Mesendoderm (in vitro differentiated cells): ENCODE measurements around the gene MTFR2.

Source experiments
- DNase-seq: peaks from one replicate; pipeline ENCODE4 v3.0.0; 2013
- H2AK5ac ChIP-seq: 2 replicates; pipeline ENCODE4 v1.6.1; 2013; ENCODE audit warnings: low read length, inconsistent platforms
- H2BK120ac ChIP-seq: 2 replicates; pipeline ENCODE4 v1.6.1; 2013; ENCODE audit warnings: low read depth, mild to moderate bottlenecking, low read length, moderate library complexity, mixed read lengths
- H2BK15ac ChIP-seq: replicated peaks from 2 replicates; pipeline ENCODE4 v1.6.1; 2013; ENCODE audit warnings: low read depth, mild to moderate bottlenecking, moderate library complexity
- H2BK5ac ChIP-seq: 2 replicates; pipeline ENCODE4 v1.6.1; 2013; ENCODE audit warnings: low read length, inconsistent platforms
- H3K18ac ChIP-seq: 2 replicates; pipeline ENCODE4 v1.6.1; 2013; ENCODE audit warnings: mild to moderate bottlenecking, low read length, mixed read lengths
- H3K23ac ChIP-seq: one replicate; pipeline ENCODE4 v1.6.1; 2013; ENCODE audit warnings: low read length
- H3K27ac ChIP-seq: 2 replicates; pipeline ENCODE4 v1.5.1; 2013; ENCODE audit warnings: low read depth, mild to moderate bottlenecking, inconsistent platforms, low read length, moderate library complexity
- H3K27me3 ChIP-seq: 2 replicates; pipeline ENCODE4 v1.6.1; 2013; ENCODE audit warnings: low read length, control low read depth, mild to moderate bottlenecking, inconsistent platforms; ENCODE audit not compliant: insufficient read depth, poor library complexity
- H3K36me3 ChIP-seq: 2 replicates; pipeline ENCODE4 v1.6.1; 2013; ENCODE audit warnings: low read length, inconsistent platforms; ENCODE audit not compliant: control insufficient read depth, insufficient read depth
- H3K4ac ChIP-seq: one replicate; pipeline ENCODE4 v1.6.1; 2013; ENCODE audit warnings: low read depth, mild to moderate bottlenecking, low read length, moderate library complexity
- H3K4me1 ChIP-seq: 2 replicates; pipeline ENCODE4 v1.6.1; 2013; ENCODE audit warnings: low read depth, low read length, inconsistent platforms; ENCODE audit not compliant: control insufficient read depth
- H3K4me2 ChIP-seq: 2 replicates; pipeline ENCODE4 v1.6.1; 2013; ENCODE audit warnings: low read length
- H3K4me3 ChIP-seq: 2 replicates; pipeline ENCODE4 v1.5.1; 2013; ENCODE audit warnings: mild to moderate bottlenecking, low read length
- H3K56ac ChIP-seq: one replicate; pipeline ENCODE4 v1.6.1; 2013; ENCODE audit warnings: low read length
- H3K79me1 ChIP-seq: 2 replicates; pipeline ENCODE4 v1.6.1; 2013; ENCODE audit warnings: low read length, inconsistent platforms
- H3K79me2 ChIP-seq: 2 replicates; pipeline ENCODE4 v1.6.1; 2013; ENCODE audit warnings: mild to moderate bottlenecking, low read length; ENCODE audit not compliant: control insufficient read depth, insufficient read depth
- H3K9ac ChIP-seq: 2 replicates; pipeline ENCODE4 v1.6.1; 2013; ENCODE audit warnings: low read length, inconsistent platforms
- H4K5ac ChIP-seq: one replicate; pipeline ENCODE4 v1.6.1; 2013; ENCODE audit warnings: low read length
- H4K8ac ChIP-seq: one replicate; pipeline ENCODE4 v1.6.1; 2013; ENCODE audit warnings: low read depth, mild to moderate bottlenecking, control low read depth, low read length, moderate library complexity
- WGBS: extraction: QIAGEN DNeasy Blood & Tissue Kit; methylation state at CpG from one replicate; pipeline ENCODE4 v1.1.7; 2013; ENCODE audit warnings: low lambda C conversion rate, missing lambda C conversion rate; ENCODE audit not compliant: insufficient coverage; ENCODE audit errors: extremely low coverage; 5-methylcytosine and 5-hydroxymethylcytosine counted together

MTFR2 gene

GRCh38 chr6:136250686-136251008 is 536 bp upstream of the MTFR2 start:
- H3K4me2 ChIP-seq: peak overlapping the region; percentile 98
- H3K56ac ChIP-seq: peak overlapping the region; percentile 90
- no peaks in the 10 kb centered on the region for H3K27me3 ChIP-seq
- no peak overlapping the region for H2BK120ac ChIP-seq
- H2BK5ac ChIP-seq: no peak overlapping the region
- H4K5ac ChIP-seq: no peak overlapping the region
- H3K79me1 ChIP-seq: no peaks in the 10 kb centered on the region
- no peak for DNase-seq
- H2AK5ac ChIP-seq: no peak overlapping the region
- no peaks in the 10 kb centered on the region for H3K79me2 ChIP-seq
- no peak overlapping the region for H3K4ac ChIP-seq
- H3K4me1 ChIP-seq: no peaks in the 10 kb centered on the region
- H3K23ac ChIP-seq: no peak overlapping the region
- H3K27ac ChIP-seq: no peak overlapping the region
- no CpG with 5 or more reads among the region's 8 CpGs for WGBS
- H3K9ac ChIP-seq: peak overlapping the region; percentile 81
- no peak overlapping the region for H2BK15ac ChIP-seq
- no peak overlapping the region for H4K8ac ChIP-seq
- no peaks in the 10 kb centered on the region for H3K36me3 ChIP-seq
- no peak overlapping the region for H3K18ac ChIP-seq
- H3K4me3 ChIP-seq: peak overlapping the region; percentile 83

- Histone ChIP-seq H3K18ac (no peak overlapping the region), H2BK5ac (no peak overlapping the region)
Measured at GRCh38 chr6:136249336-136249735, 775 bp downstream of the MTFR2 start.

GRCh38 chr6:136244061-136244616 is 6.0 kb downstream of the MTFR2 start:
- WGBS: 100% methylated on average over 2 of the region's 5 CpGs
- no peak for DNase-seq
- H3K27ac ChIP-seq: no peak overlapping the region
- H3K9ac ChIP-seq: no peak overlapping the region
- H3K79me1 ChIP-seq: no peaks in the 10 kb centered on the region
- H4K8ac ChIP-seq: no peak overlapping the region
- H3K4me3 ChIP-seq: no peak overlapping the region
- H4K5ac ChIP-seq: no peak overlapping the region
- H3K4me1 ChIP-seq: no peaks in the 10 kb centered on the region
- no peak overlapping the region for H3K23ac ChIP-seq
- H3K56ac ChIP-seq: no peak overlapping the region
- H2BK120ac ChIP-seq: no peak overlapping the region
- no peak overlapping the region for H3K4me2 ChIP-seq
- no peak overlapping the region for H3K4ac ChIP-seq
- no peaks in the 10 kb centered on the region for H3K79me2 ChIP-seq
- H3K36me3 ChIP-seq: no peaks in the 10 kb centered on the region
- H2BK5ac ChIP-seq: no peak overlapping the region
- H2AK5ac ChIP-seq: no peak overlapping the region
- H2BK15ac ChIP-seq: no peak overlapping the region
- no peaks in the 10 kb centered on the region for H3K27me3 ChIP-seq
- H3K18ac ChIP-seq: no peak overlapping the region

More at GRCh38 chr6:136249336-136249735, 775 bp downstream of the MTFR2 start:
- Histone ChIP-seq H3K9ac (peak overlapping the region; percentile 82), H3K27ac (no peak overlapping the region), H3K4me3 (peak overlapping the region; percentile 68), H2BK15ac (no peak overlapping the region), H3K79me1 (no peaks in the 10 kb centered on the region), H3K4ac (no peak overlapping the region), H3K4me1 (no peaks in the 10 kb centered on the region), H2BK120ac (no peak overlapping the region), H3K23ac (no peak overlapping the region), H2AK5ac (no peak overlapping the region), H3K79me2 (no peaks in the 10 kb centered on the region), H4K8ac (no peak overlapping the region), H3K36me3 (no peaks in the 10 kb centered on the region), H3K56ac (peak overlapping the region; percentile 86), H4K5ac (no peak overlapping the region), H3K4me2 (peak overlapping the region; percentile 69), H3K27me3 (no peaks in the 10 kb centered on the region)
- no peak for DNase-seq
- WGBS: no CpG with 5 or more reads among the region's 6 CpGs

GRCh38 chr6:136236466-136237293 is 13.4 kb downstream of the MTFR2 start:
- Histone ChIP-seq H4K8ac (no peak overlapping the region), H2BK120ac (no peak overlapping the region), H3K56ac (no peak overlapping the region), H3K18ac (no peak overlapping the region), H3K4me3 (no peak overlapping the region), H4K5ac (no peak overlapping the region), H2BK5ac (no peak overlapping the region), H3K4me1 (no peaks in the 10 kb centered on the region), H2BK15ac (no peak overlapping the region), H2AK5ac (no peak overlapping the region), H3K36me3 (no peaks in the 10 kb centered on the region), H3K27ac (no peak overlapping the region), H3K79me1 (no peaks in the 10 kb centered on the region), H3K4me2 (no peak overlapping the region), H3K79me2 (no peaks in the 10 kb centered on the region), H3K4ac (no peak overlapping the region), H3K9ac (no peak overlapping the region), H3K23ac (no peak overlapping the region), H3K27me3 (no peaks in the 10 kb centered on the region)
- no CpG with 5 or more reads among the region's 9 CpGs for WGBS
- peak; percentile 58 for DNase-seq

- Histone ChIP-seq H3K27me3 (no peaks in the 10 kb centered on the region), H3K4me2 (no peak overlapping the region), H3K23ac (no peak overlapping the region), H3K79me1 (no peaks in the 10 kb centered on the region), H4K5ac (no peak overlapping the region), H2AK5ac (no peak overlapping the region), H3K36me3 (no peaks in the 10 kb centered on the region), H3K27ac (no peak overlapping the region), H3K4me3 (no peak overlapping the region), H2BK5ac (no peak overlapping the region), H3K56ac (no peak overlapping the region), H3K18ac (no peak overlapping the region), H2BK120ac (no peak overlapping the region), H4K8ac (no peak overlapping the region), H3K4me1 (no peaks in the 10 kb centered on the region), H3K4ac (no peak overlapping the region), H3K79me2 (no peaks in the 10 kb centered on the region), H3K9ac (no peak overlapping the region), H2BK15ac (no peak overlapping the region)
- no CpG with 5 or more reads among the region's 4 CpGs for WGBS
- DNase-seq: no peak
Measured at GRCh38 chr6:136235233-136235564, 14.9 kb downstream of the MTFR2 start.

- no peak overlapping the region for H4K8ac ChIP-seq
- H3K79me2 ChIP-seq: no peaks in the 10 kb centered on the region
- H3K9ac ChIP-seq: no peak overlapping the region
- H3K4me2 ChIP-seq: no peak overlapping the region
- H3K18ac ChIP-seq: no peak overlapping the region
- H3K56ac ChIP-seq: no peak overlapping the region
- H3K79me1 ChIP-seq: no peaks in the 10 kb centered on the region
- no peak overlapping the region for H2BK5ac ChIP-seq
- no peaks in the 10 kb centered on the region for H3K36me3 ChIP-seq
- H3K27me3 ChIP-seq: no peaks in the 10 kb centered on the region
- H3K4ac ChIP-seq: no peak overlapping the region
- WGBS: no CpG with 5 or more reads among the region's 1 CpG
- no peak for DNase-seq
- no peak overlapping the region for H2BK120ac ChIP-seq
- H2AK5ac ChIP-seq: no peak overlapping the region
- H3K27ac ChIP-seq: no peak overlapping the region
- H3K4me1 ChIP-seq: no peaks in the 10 kb centered on the region
- no peak overlapping the region for H2BK15ac ChIP-seq
- H3K23ac ChIP-seq: no peak overlapping the region
- H4K5ac ChIP-seq: no peak overlapping the region
- H3K4me3 ChIP-seq: no peak overlapping the region
Measured at GRCh38 chr6:136232701-136233100, 17.4 kb downstream of the MTFR2 start.
